GM12878 (cell line): ENCODE data around the gene DAZAP1. TPM values are rescaled to one million over a fixed set of nuclear protein-coding genes. Genes with fewer than 3 reads are reported as not detected.
A peak's percentile ranks its signal among the peaks of the same experiment; 100 is the strongest.

Source experiments
- ATF3 ChIP-seq: IDR thresholded peaks from 2 replicates; pipeline ENCODE4 v1.6.1; 2011; ENCODE audit warnings: low read depth, mild to moderate bottlenecking, low read length, moderate library complexity, borderline replicate concordance; ENCODE audit errors: extremely low read depth
- BACH1 ChIP-seq: fragments of 450-650 bp; IDR thresholded peaks from 2 replicates; pipeline ENCODE4 v1.6.1; 2017; ENCODE audit warnings: mild to moderate bottlenecking, borderline replicate concordance
- BCL11A ChIP-seq: IDR thresholded peaks from 2 replicates; pipeline ENCODE4 v1.6.1; 2011; ENCODE audit warnings: low read depth, low read length
- BHLHE40 ChIP-seq, 2 experiments: fragments of 450-650 bp in 1 of 2; IDR thresholded peaks; 2 replicates each; pipeline ENCODE4 v1.6.1; 2011 to 2017; ENCODE audit warnings: low read depth in 2 of 2, borderline replicate concordance in 1 of 2, improper control_type of control experiment in 1 of 2, low read length in 1 of 2, mild to moderate bottlenecking in 1 of 2
- CBFB ChIP-seq: IDR thresholded peaks from 2 replicates; pipeline ENCODE4 v1.6.1; 2016; ENCODE audit warnings: antibody characterized with exemption, low read depth
- CBX3 ChIP-seq: fragments of 200-600 bp; sonication (generic); IDR thresholded peaks from 2 replicates; pipeline ENCODE4 v1.6.1; 2016; ENCODE audit warnings: low read depth, borderline replicate concordance
- DPF2 ChIP-seq: fragments of 450-650 bp; IDR thresholded peaks from 2 replicates; pipeline ENCODE4 v1.6.1; 2017; ENCODE audit warnings: mild to moderate bottlenecking
- FOS ChIP-seq: IDR thresholded peaks from 3 replicates; pipeline ENCODE4 v1.6.1; 2011; ENCODE audit warnings: borderline replicate concordance; ENCODE audit not compliant: insufficient read length; ENCODE audit errors: extremely low read depth
- GATAD2B ChIP-seq: fragments of 450-650 bp; conservative IDR thresholded peaks from 2 replicates; pipeline ENCODE4 v1.6.1; 2017; ENCODE audit warnings: low read depth, mild to moderate bottlenecking, moderate library complexity
- HDGF ChIP-seq: fragments of 450-650 bp; IDR thresholded peaks from 2 replicates; pipeline ENCODE4 v1.6.1; 2016; ENCODE audit warnings: antibody characterized with exemption
- KLF5 ChIP-seq: fragments of 450-650 bp; IDR thresholded peaks from 2 replicates; pipeline ENCODE4 v1.6.1; 2014; ENCODE audit warnings: mild to moderate bottlenecking; ENCODE audit not compliant: partially characterized antibody
- NFYB ChIP-seq: IDR thresholded peaks from 2 replicates; pipeline ENCODE4 v1.6.1; 2011; ENCODE audit warnings: low read depth, mild to moderate bottlenecking, low read length, improper control_type of control experiment, moderate library complexity; ENCODE audit not compliant: insufficient read depth
- NR2C2 ChIP-seq: IDR thresholded peaks from 2 replicates; pipeline ENCODE4 v1.6.1; 2011; ENCODE audit warnings: borderline replicate concordance, low read depth; ENCODE audit not compliant: control insufficient read depth, insufficient read length
- PAX5 ChIP-seq: IDR thresholded peaks from 2 replicates; pipeline ENCODE4 v1.6.1; 2011; ENCODE audit warnings: low read depth, low read length, borderline replicate concordance
- PAX8 ChIP-seq: fragments of 450-650 bp; IDR thresholded peaks from 2 replicates; pipeline ENCODE4 v1.6.1; 2017; ENCODE audit warnings: mild to moderate bottlenecking, moderate library complexity
- PML ChIP-seq: IDR thresholded peaks from 2 replicates; pipeline ENCODE4 v1.6.1; 2012; ENCODE audit warnings: low read length, inconsistent platforms
- POLR2AphosphoS5 ChIP-seq: IDR thresholded peaks from 2 replicates; pipeline ENCODE4 v1.6.1; 2011; ENCODE audit warnings: mild to moderate bottlenecking, low read length, inconsistent platforms
- RAD21 ChIP-seq: IDR thresholded peaks from 2 replicates; pipeline ENCODE4 v1.6.1; 2011; ENCODE audit warnings: mild to moderate bottlenecking, low read depth, low read length, moderate library complexity; ENCODE audit not compliant: insufficient read depth
- RCOR1 ChIP-seq: conservative IDR thresholded peaks from 2 replicates; pipeline ENCODE4 v1.6.1; 2012; ENCODE audit warnings: low read depth, low read length, improper control_type of control experiment
- SMAD1 ChIP-seq: fragments of 450-650 bp; IDR thresholded peaks from 2 replicates; pipeline ENCODE4 v1.6.1; 2018; ENCODE audit warnings: mild to moderate bottlenecking, low read depth; ENCODE audit not compliant: partially characterized antibody
- SP1 ChIP-seq: IDR thresholded peaks from one replicate; pipeline ENCODE4 v1.6.1; 2011; ENCODE audit warnings: low read depth, low read length
- SREBF2 ChIP-seq: IDR thresholded peaks from 2 replicates; pipeline ENCODE4 v1.6.1; 2012; ENCODE audit warnings: mild to moderate bottlenecking, low read length
- ZBTB33 ChIP-seq: fragments of 450-650 bp; IDR thresholded peaks from 2 replicates; pipeline ENCODE4 v1.6.1; 2017; ENCODE audit warnings: mild to moderate bottlenecking
- ZNF217 ChIP-seq: fragments of 450-650 bp; IDR thresholded peaks from 2 replicates; pipeline ENCODE4 v1.6.1; 2017; ENCODE audit warnings: antibody characterized with exemption, mild to moderate bottlenecking
- ZNF274 ChIP-seq: IDR thresholded peaks from one replicate; pipeline ENCODE4 v1.8.0; 2011; ENCODE audit not compliant: insufficient read length, insufficient read depth
- ZSCAN29 ChIP-seq: fragments of 450-650 bp; IDR thresholded peaks from 2 replicates; pipeline ENCODE4 v1.6.1; 2017; ENCODE audit warnings: mild to moderate bottlenecking, moderate library complexity
- polyA plus RNA-seq, 11 experiments: library from polyadenylated mRNA; depleted of rRNA in 4 of 11; unstranded in 6 of 11; stranded (reverse) in 5 of 11; fragments of >200 nt; fragmentation: Nextera tagmentation in 4 of 11; fragmentation: Illumina TruSeq in 1 of 11; extraction: Ambion mirVana in 4 of 11; extraction: Trizol in 1 of 11; gene quantifications; 1 replicate in 1 of 11; 2 replicates in 10 of 11; pipeline versions ENCODE4 v1.2.1 to v1.2.3, GENCODE V29; 2011 to 2016; ENCODE audit warnings: inconsistent platforms in 2 of 11, missing spikeins in 2 of 11, low read depth in 1 of 11
- total RNA-seq, 4 experiments: library from RNA; depleted of rRNA in 3 of 4; stranded (reverse); fragments of >200 nt in 3 of 4; fragmentation: Illumina TruSeq in 1 of 4; extraction: Trizol in 1 of 4; gene quantifications; 2 replicates each; pipeline versions ENCODE4 v1.2.1 to v1.2.3, GENCODE V29; 2013 to 2021
- TF ChIP-seq, protein P1 (sequence below): fragments of 450-650 bp; formaldehyde crosslinking; IDR thresholded peaks from 2 replicates; pipeline ENCODE4 v1.4.0; 2022; ENCODE audit warnings: mild to moderate bottlenecking, moderate library complexity

Gene DAZAP1
- total and polyA plus RNA-seq, 10 of the 15 experiments (the other 5 are each of a cell fraction or from before 2014, with no cell fraction given), result 9.9 to 240 (median 92.3) TPM

GRCh38 chr19:1478934-1479707 lies 71.7 kb downstream of the DAZAP1 start, which contains the start of gene C19orf25 (continued):
- TF ChIP-seq, protein P1, sequence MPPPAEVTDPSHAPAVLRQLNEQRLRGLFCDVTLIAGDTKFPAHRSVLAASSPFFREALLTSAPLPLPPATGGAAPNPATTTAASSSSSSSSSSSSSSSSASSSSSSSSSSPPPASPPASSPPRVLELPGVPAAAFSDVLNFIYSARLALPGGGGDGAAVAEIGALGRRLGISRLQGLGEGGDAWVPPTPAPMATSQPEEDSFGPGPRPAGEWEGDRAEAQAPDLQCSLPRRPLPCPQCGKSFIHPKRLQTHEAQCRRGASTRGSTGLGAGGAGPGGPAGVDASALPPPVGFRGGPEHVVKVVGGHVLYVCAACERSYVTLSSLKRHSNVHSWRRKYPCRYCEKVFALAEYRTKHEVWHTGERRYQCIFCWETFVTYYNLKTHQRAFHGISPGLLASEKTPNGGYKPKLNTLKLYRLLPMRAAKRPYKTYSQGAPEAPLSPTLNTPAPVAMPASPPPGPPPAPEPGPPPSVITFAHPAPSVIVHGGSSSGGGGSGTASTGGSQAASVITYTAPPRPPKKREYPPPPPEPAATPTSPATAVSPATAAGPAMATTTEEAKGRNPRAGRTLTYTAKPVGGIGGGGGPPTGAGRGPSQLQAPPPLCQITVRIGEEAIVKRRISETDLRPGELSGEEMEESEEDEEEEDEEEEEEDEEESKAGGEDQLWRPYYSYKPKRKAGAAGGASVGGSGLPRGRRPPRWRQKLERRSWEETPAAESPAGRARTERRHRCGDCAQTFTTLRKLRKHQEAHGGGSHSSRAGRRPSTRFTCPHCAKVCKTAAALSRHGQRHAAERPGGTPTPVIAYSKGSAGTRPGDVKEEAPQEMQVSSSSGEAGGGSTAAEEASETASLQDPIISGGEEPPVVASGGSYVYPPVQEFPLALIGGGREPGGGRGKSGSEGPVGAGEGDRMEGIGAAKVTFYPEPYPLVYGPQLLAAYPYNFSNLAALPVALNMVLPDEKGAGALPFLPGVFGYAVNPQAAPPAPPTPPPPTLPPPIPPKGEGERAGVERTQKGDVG (CRISPR knock-in tag), result no peak
- TF ChIP-seq FOS (no peak), POLR2AphosphoS5 (peak; percentile 85), SREBF2 (no peak), ZNF217 (peak; percentile 99), PAX5 (0 out of 2 replicates have a peak, but pooled peaks have one; percentile 16), SMAD1 (no peak), PAX8 (no peak), HDGF (0 out of 2 replicates have a peak, but pooled peaks have one; percentile 60), KLF5 (peak; percentile 86), RCOR1 (no peak), NFYB (no peak), CBFB (no peak), CBX3 (no peak), DPF2 (peak; percentile 84), ZNF274 (no peak), GATAD2B (peak; percentile 53; the same call in 1 of the 2 replicates), ZSCAN29 (peak; percentile 53; the same call in 1 of the 2 replicates), NR2C2 (no peak), SP1 (peak; percentile 62), ATF3 (peak; percentile 58; the same call in 1 of the 2 replicates), BCL11A (0 out of 2 replicates have a peak, but pooled peaks have one; percentile 25), BACH1 (no peak), RAD21 (no peak), ZBTB33 (no peak), PML (peak; percentile 94), BHLHE40 (IDR thresholded peaks at IDR 0.05; ENCODE audit: borderline replicate concordance in 1 of 2, low read depth in 2 of 2, low read length in 1 of 2) (peak in 1 of 2 experiments; percentile 88; a peak in 3 of 4 replicates)
